T-helper 1 cell treated with Interleukin-12 subunit alpha and Interleukin-12 subunit beta and Interleukin-4 antibody, amounts not matched to agents 30 ng/mL and 1 ng/mL, for 36 hours (primary cell): Measurements from ENCODE around the gene RNU1-3. TPM values are rescaled to one million over a fixed set of nuclear protein-coding genes. Genes with fewer than 3 reads are reported as not detected.
"Not testable (repeated sequence)": the region's sequence is repeated elsewhere in the genome, so short reads cannot be mapped to it uniquely, and the experiment has no call there.

Experiments
- intact Hi-C: fragments of 100-400 bp; cut with micrococcal nuclease; formaldehyde crosslinking; loops from one replicate; pipeline ENCODE4 v1.15.1; 2024
- total RNA-seq: library from RNA; stranded (reverse); gene quantifications from 2 replicates; pipeline ENCODE4 v1.2.3, GENCODE V29; 2022

The RNU1-3 gene
- total RNA-seq, 1 donor from 2014 or later, result 2,156 TPM

- intact Hi-C loops, result loop anchor here (1.0 kb wide), 1 partner anchor 330 kb away; no protein-coding TSS in a partner anchor
Measured at GRCh38 chr1:16621681-16622315, 45.0 kb downstream of the RNU1-3 start.

GRCh38 chr1:16621300-16621658 is 45.5 kb downstream of the RNU1-3 start:
- intact Hi-C loops, result loop anchor here (1.0 kb wide), 1 partner anchor 330 kb away; no protein-coding TSS in a partner anchor

- intact Hi-C loops, result not testable (repeated sequence)
Measured at GRCh38 chr1:16619803-16620501, 46.8 kb downstream of the RNU1-3 start.

GRCh38 chr1:16618719-16619118 is 48.0 kb downstream of the RNU1-3 start:
- intact Hi-C loops, result no loop called here

- intact Hi-C loops, result no loop called here
Measured at GRCh38 chr1:16617778-16618580, 48.8 kb downstream of the RNU1-3 start.

- intact Hi-C loops, result no loop called here
Measured at GRCh38 chr1:16617114-16617631, 49.6 kb downstream of the RNU1-3 start.

Other genes starting within 250 kb of the RNU1-3 start
- gene SPATA21, start 229.5 kb downstream of the RNU1-3 start, total RNA-seq, result 0.12 TPM in 1 of 2 replicates, not detected in the other
- gene NECAP2, start 226.2 kb downstream of the RNU1-3 start, total RNA-seq, result 150 and 154 TPM in 2 replicates
- gene RNU1-1, start 152.7 kb downstream of the RNU1-3 start, total RNA-seq, result 2,156 and 2,251 TPM in 2 replicates
- 4.9 and 6.3 TPM in 2 replicates for gene NBPF1, start 53.4 kb downstream of the RNU1-3 start, total RNA-seq
- gene RNU1-4, start 73.6 kb upstream of the RNU1-3 start, total RNA-seq, result 2,156 and 2,251 TPM in 2 replicates
- 2,156 and 2,251 TPM in 2 replicates for gene RNU1-2, start 229.0 kb upstream of the RNU1-3 start, total RNA-seq